Gastrocnemius medialis (tissue), 4 donors: Measurements from ENCODE around the gene ITGB5. TPM values are rescaled to one million over a fixed set of nuclear protein-coding genes. Genes with fewer than 3 reads are reported as not detected.

ENCODE experiments used
- ATAC-seq, 2 donors: fragments of 150-250 bp; one replicate each; pipeline ENCODE4 v1.9.1; 2016
- DNase-seq, 2 donors: peaks; one replicate each; pipeline ENCODE4 v3.0.0-alpha.2; 2019
- H3K27ac ChIP-seq, 4 donors: fragments of 200-600 bp; sonication (generic); 1 replicate in 1 of 4; 2 replicates in 3 of 4; pipeline ENCODE4 v1.5.1; 2016 to 2018; ENCODE audit warnings: mild to moderate bottlenecking in 2 of 4, moderate library complexity in 1 of 4
- H3K27me3 ChIP-seq, 3 donors: fragments of 200-600 bp; sonication (generic) in 2 of 3; 1 replicate in 1 of 3; 2 replicates in 2 of 3; pipeline versions ENCODE4 v1.5.1 to v1.6.0; 2016 to 2019; ENCODE audit warnings: mild to moderate bottlenecking in 1 of 3, moderate library complexity in 1 of 3
- H3K36me3 ChIP-seq, 2 donors: fragments of 200-600 bp; sonication (generic) in 1 of 2; one replicate each; pipeline ENCODE4 v1.5.1; 2017 to 2018
- H3K4me1 ChIP-seq, 2 donors: fragments of 200-600 bp; sonication (generic) in 1 of 2; one replicate each; pipeline ENCODE4 v1.5.1; 2016 to 2017; ENCODE audit warnings: mild to moderate bottlenecking in 2 of 2
- H3K4me3 ChIP-seq, 4 donors: fragments of 200-600 bp; sonication (generic) in 3 of 4; 1 replicate in 1 of 4; 2 replicates in 3 of 4; pipeline ENCODE4 v1.5.1; 2016 to 2019; ENCODE audit warnings: mild to moderate bottlenecking in 2 of 4
- H3K9me3 ChIP-seq, 3 donors: fragments of 200-600 bp; sonication (generic) in 2 of 3; 1 replicate in 1 of 3; 2 replicates in 2 of 3; pipeline ENCODE4 v1.5.1; 2016 to 2019
- CTCF ChIP-seq, 5 experiments: fragments of 450-650 bp in 3 of 5; fragments of 200-600 bp in 2 of 5; sonication (generic) in 2 of 5; IDR thresholded peaks in 4 of 5; conservative IDR thresholded peaks in 1 of 5; 1 replicate in 4 of 5; 2 replicates in 1 of 5; pipeline ENCODE4 v1.5.1; 2016 to 2019; ENCODE audit warnings: antibody characterized with exemption in 5 of 5, mild to moderate bottlenecking in 3 of 5, moderate library complexity in 3 of 5
- POLR2A ChIP-seq, 2 donors: fragments of 450-650 bp; IDR thresholded peaks; one replicate each; pipeline ENCODE4 v1.6.1; 2017; ENCODE audit warnings: antibody characterized with exemption in 2 of 2, mild to moderate bottlenecking in 2 of 2, moderate library complexity in 2 of 2
- in situ Hi-C, 4 donors: fragments of 200-750 bp; cut with MboI; loops; one replicate each; pipeline versions ENCODE4 v1.15.0 to v1.8.0; 2017; ENCODE audit warnings: low sequenced_read_pairs in 4 of 4
- intact Hi-C: fragments of 100-400 bp; cut with DNase I; formaldehyde crosslinking; loops from one replicate; pipeline ENCODE4 v1.15.1; 2023; ENCODE audit warnings: low total_unique reads
- total RNA-seq, 4 donors: library from RNA; depleted of rRNA; stranded (reverse); fragments of >200 nt; gene quantifications; one replicate each; pipeline versions ENCODE4 v1.1.0 to v1.2.3, GENCODE V29; 2016

ITGB5 gene
- total RNA-seq, 4 donors from 2014 or later: 35.2 to 101 (median 71.3) TPM

- Histone ChIP-seq H3K9me3 (no peaks in the 10 kb centered on the region), H3K27me3 (no peaks in the 10 kb centered on the region), H3K27ac (no peak overlapping the region), H3K4me1 (peaks cover 7 to 21% of the 10 kb centered on the region in 2 donors), H3K36me3 (peaks cover 0 to 17% of the 10 kb centered on the region in 2 donors), H3K4me3 (no peak overlapping the region)
- DNase-seq: no peak
- intact Hi-C loops (no loop called here), in situ Hi-C loops (no loop called here)
- ATAC-seq: no peak
- TF ChIP-seq CTCF (IDR thresholded peaks at IDR 0.05 in 4 of 5, conservative IDR thresholded peaks at IDR 0.05 in 1 of 5): no peak
- TF ChIP-seq POLR2A (IDR thresholded peaks at IDR 0.05): no peak
Measured at GRCh38 chr3:124731760-124732159, 155.4 kb downstream of the ITGB5 start.

GRCh38 chr3:124730941-124731297, 156.2 kb downstream of the ITGB5 start:
- H3K4me3 ChIP-seq: peak overlapping the region; percentile 65 to 90 (median 78)
- peaks cover 7 to 21% of the 10 kb centered on the region in 2 donors for H3K4me1 ChIP-seq
- intact Hi-C loops: no loop called here
- H3K9me3 ChIP-seq: no peaks in the 10 kb centered on the region
- ATAC-seq (no peak), DNase-seq (no peak)
- peak overlapping the region in 3 of 4 donors; percentile 78 to 82 (median 80) for H3K27ac ChIP-seq
- TF ChIP-seq POLR2A (IDR thresholded peaks at IDR 0.05) (no peak), CTCF (IDR thresholded peaks at IDR 0.05 in 4 of 5, conservative IDR thresholded peaks at IDR 0.05 in 1 of 5) (no peak)
- no peaks in the 10 kb centered on the region for H3K27me3 ChIP-seq
- peaks cover 0 to 12% of the 10 kb centered on the region in 2 donors for H3K36me3 ChIP-seq
- in situ Hi-C loops: no loop called here

- intact Hi-C loops (no loop called here), in situ Hi-C loops (no loop called here)
- peak; percentile 94 to 98 for ATAC-seq
Measured at GRCh38 chr3:124730129-124730940, 156.8 kb downstream of the ITGB5 start, which contains the start of gene UMPS. UMPS (plus strand) TSS chr3:124730452; CDS start chr3:124730472, 20 bp downstream.

GRCh38 chr3:124722589-124722988, 164.6 kb downstream of the ITGB5 start:
- intact Hi-C loops (no loop called here), in situ Hi-C loops (no loop called here)
- ATAC-seq (no peak), DNase-seq (no peak)
- Histone ChIP-seq H3K27ac (no peak overlapping the region), H3K9me3 (no peaks in the 10 kb centered on the region), H3K4me1 (no peaks in the 10 kb centered on the region), H3K4me3 (no peak overlapping the region), H3K27me3 (no peaks in the 10 kb centered on the region), H3K36me3 (peaks cover 0 to 20% of the 10 kb centered on the region in 2 donors)
- no peak for TF ChIP-seq POLR2A (IDR thresholded peaks at IDR 0.05)
- TF ChIP-seq CTCF (IDR thresholded peaks at IDR 0.05 in 4 of 5, conservative IDR thresholded peaks at IDR 0.05 in 1 of 5): no peak

More at GRCh38 chr3:124730129-124730940, 156.8 kb downstream of the ITGB5 start, which contains the start of gene UMPS:
- peaks cover 0 to 6% of the 10 kb centered on the region in 2 donors for H3K36me3 ChIP-seq
- H3K9me3 ChIP-seq: no peaks in the 10 kb centered on the region
- peaks cover 7 to 21% of the 10 kb centered on the region in 2 donors for H3K4me1 ChIP-seq
- no peaks in the 10 kb centered on the region for H3K27me3 ChIP-seq
- H3K4me3 ChIP-seq: peak within 1 kb of the TSS; percentile 65 to 90 (median 78)
- H3K27ac ChIP-seq: peak within 1 kb of the TSS; percentile 63 to 82 (median 79)
- peak; percentile 49 to 56 for TF ChIP-seq POLR2A (IDR thresholded peaks at IDR 0.05)
- TF ChIP-seq CTCF (IDR thresholded peaks at IDR 0.05 in 4 of 5, conservative IDR thresholded peaks at IDR 0.05 in 1 of 5): no peak
- DNase-seq: peak; percentile 69 to 87
